ENCODE results near the gene NCOA4. TPM values are rescaled to one million over a fixed set of nuclear protein-coding genes. Genes with fewer than 3 reads are reported as not detected.

The NCOA4 gene
- total RNA-seq, 2 experiments from 2014 or later: 86.2 to 86.6 TPM

GRCh38 chr10:46042527-46042926 is 12.1 kb upstream of the NCOA4 start:
- CTCF ChIA-PET: no interaction called here
- TF ChIP-seq, protein P1, sequence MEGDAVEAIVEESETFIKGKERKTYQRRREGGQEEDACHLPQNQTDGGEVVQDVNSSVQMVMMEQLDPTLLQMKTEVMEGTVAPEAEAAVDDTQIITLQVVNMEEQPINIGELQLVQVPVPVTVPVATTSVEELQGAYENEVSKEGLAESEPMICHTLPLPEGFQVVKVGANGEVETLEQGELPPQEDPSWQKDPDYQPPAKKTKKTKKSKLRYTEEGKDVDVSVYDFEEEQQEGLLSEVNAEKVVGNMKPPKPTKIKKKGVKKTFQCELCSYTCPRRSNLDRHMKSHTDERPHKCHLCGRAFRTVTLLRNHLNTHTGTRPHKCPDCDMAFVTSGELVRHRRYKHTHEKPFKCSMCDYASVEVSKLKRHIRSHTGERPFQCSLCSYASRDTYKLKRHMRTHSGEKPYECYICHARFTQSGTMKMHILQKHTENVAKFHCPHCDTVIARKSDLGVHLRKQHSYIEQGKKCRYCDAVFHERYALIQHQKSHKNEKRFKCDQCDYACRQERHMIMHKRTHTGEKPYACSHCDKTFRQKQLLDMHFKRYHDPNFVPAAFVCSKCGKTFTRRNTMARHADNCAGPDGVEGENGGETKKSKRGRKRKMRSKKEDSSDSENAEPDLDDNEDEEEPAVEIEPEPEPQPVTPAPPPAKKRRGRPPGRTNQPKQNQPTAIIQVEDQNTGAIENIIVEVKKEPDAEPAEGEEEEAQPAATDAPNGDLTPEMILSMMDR (IDR thresholded peaks at IDR 0.05): no peak
- Mint-ChIP-seq H3K4me3 (no peak overlapping the region), H3K27me3 (no peaks in the 10 kb centered on the region), H3K4me1 (ENCODE audit: low read depth) (no peaks in the 10 kb centered on the region), H3K27ac (no peak overlapping the region), H3K9me3 (no peaks in the 10 kb centered on the region), H3K36me3 (ENCODE audit: low read depth) (no peaks in the 10 kb centered on the region)
- intact Hi-C loops (cut with micrococcal nuclease): no loop called here
- POLR2A ChIA-PET: no interaction called here
- ATAC-seq (no peak), DNase-seq (no peak)

DNA sequence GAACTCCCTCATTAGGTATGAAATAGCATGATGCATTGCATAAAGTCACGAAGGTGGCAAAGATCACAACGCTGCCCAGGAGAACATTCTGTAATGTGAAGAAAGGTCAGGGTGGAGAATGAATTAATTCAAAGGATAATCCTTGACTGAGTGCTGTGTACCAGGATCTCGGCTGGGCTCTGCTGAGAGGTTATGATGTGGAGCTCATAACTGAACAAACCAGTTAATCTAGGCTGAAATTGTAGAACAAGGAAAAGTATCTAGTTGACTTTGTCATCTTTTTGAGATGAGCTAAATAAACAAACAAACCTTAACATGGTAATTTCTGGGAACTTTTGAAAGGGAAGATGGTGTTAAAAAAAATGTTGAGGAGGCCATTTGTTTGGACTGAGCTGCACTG is 9.6 kb upstream of the NCOA4 start:
- ATAC-seq: no peak
- Mint-ChIP-seq H3K27ac (no peak overlapping the region), H3K27me3 (no peaks in the 10 kb centered on the region), H3K9me3 (no peaks in the 10 kb centered on the region), H3K4me3 (no peak overlapping the region), H3K4me1 (ENCODE audit: low read depth) (no peaks in the 10 kb centered on the region), H3K36me3 (ENCODE audit: low read depth) (no peaks in the 10 kb centered on the region)
- no peak for DNase-seq
- ChIA-PET CTCF (no interaction called here), POLR2A (no interaction called here)
- TF ChIP-seq, protein P1 (IDR thresholded peaks at IDR 0.05): no peak
- intact Hi-C loops (cut with micrococcal nuclease): no loop called here

- ChIA-PET CTCF (interaction anchor here (0.6 to 0.7 kb wide), 2 partner anchors 17 to 60 kb away, joined by 3 read pairs; no protein-coding TSS in a partner anchor), POLR2A (no interaction called here)
- no peak overlapping the region for H3K4me3 Mint-ChIP-seq
- H3K9me3 Mint-ChIP-seq: no peaks in the 10 kb centered on the region
- no peak overlapping the region for H3K27ac Mint-ChIP-seq
- DNase-seq: no peak
- intact Hi-C loops (cut with micrococcal nuclease): loop anchor here (10.0 kb wide), 1 partner anchor 58 kb away; no protein-coding TSS in a partner anchor
- ATAC-seq: no peak
- H3K4me1 Mint-ChIP-seq (ENCODE audit: low read depth): no peaks in the 10 kb centered on the region
- no peaks in the 10 kb centered on the region for H3K27me3 Mint-ChIP-seq
- H3K36me3 Mint-ChIP-seq (ENCODE audit: low read depth): no peaks in the 10 kb centered on the region
- TF ChIP-seq, protein P1 (IDR thresholded peaks at IDR 0.05): no peak
These were observed 6.8 kb upstream of the NCOA4 start for GRCh38 chr10:46037107-46037825.

DNA sequence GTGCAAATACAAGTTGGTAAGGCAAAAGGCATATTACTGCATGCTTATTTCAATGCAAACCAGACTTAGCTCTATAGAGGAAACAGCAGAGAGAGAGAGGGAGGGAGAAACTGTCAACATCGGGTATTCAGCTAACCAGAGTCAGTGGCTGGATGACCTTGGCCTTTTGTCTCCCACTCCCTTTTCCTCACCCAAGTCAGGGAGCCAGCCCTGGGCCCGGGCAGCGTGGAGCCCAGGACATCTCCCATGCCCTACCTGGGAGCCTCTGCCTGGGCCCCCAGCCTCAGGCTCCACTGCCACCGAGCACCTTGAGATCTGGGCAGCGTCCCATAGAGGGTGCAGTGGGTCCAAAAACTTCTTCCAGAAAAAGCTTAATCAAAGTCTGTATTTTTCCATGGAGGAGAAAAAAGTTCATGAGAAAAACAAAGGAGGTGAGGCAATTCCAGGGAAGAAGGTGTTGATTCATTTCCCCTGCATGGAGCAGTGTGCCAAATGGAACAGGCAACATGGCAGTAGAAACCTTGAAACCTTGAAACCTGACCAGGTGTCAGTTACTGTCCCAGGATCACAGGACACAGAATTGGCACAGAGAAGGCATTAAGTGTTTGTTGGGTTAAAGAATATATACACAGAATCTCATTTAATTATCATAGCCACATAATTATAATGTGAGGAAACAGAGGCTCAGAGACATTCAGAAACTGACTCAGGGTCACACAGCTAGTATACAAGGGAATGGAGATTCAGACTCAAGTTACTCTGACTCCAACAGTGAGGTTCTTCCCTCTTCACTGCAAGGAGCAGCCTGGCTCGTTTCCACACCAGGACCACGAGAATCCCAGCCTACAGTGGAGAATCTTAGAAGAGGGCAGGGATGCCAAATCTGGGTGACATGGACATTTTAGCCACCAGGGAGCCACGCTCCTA is 5.8 kb upstream of the NCOA4 start:
- DNase-seq (no peak), ATAC-seq (no peak)
- TF ChIP-seq, protein P1 (IDR thresholded peaks at IDR 0.05): no peak
- H3K9me3 Mint-ChIP-seq: no peaks in the 10 kb centered on the region
- CTCF ChIA-PET: no interaction called here
- POLR2A ChIA-PET: no interaction called here
- no peaks in the 10 kb centered on the region for H3K27me3 Mint-ChIP-seq
- H3K27ac Mint-ChIP-seq: no peak overlapping the region
- H3K4me3 Mint-ChIP-seq: no peak overlapping the region
- H3K36me3 Mint-ChIP-seq (ENCODE audit: low read depth): no peaks in the 10 kb centered on the region
- intact Hi-C loops (cut with micrococcal nuclease): loop anchor here (10.0 kb wide), 1 partner anchor 59 kb away; no protein-coding TSS in a partner anchor
- peaks cover 2% of the 10 kb centered on the region for H3K4me1 Mint-ChIP-seq (ENCODE audit: low read depth)

Data from activated CD8-positive, alpha-beta T cell treated with anti-CD3 and anti-CD28 coated beads for 36 hours (primary cell).